Measurements from ENCODE around the gene ANKRD33. TPM values are rescaled to one million over a fixed set of nuclear protein-coding genes. Genes with fewer than 3 reads are reported as not detected.

Gene ANKRD33
- total RNA-seq, 1 experiment from 2014 or later: 0.81 TPM

- H3K4me1 Mint-ChIP-seq: peaks cover 5 to 6% of the 10 kb centered on the region in 2 experiments; a peak in 3 of 4 replicates
- no peaks in the 10 kb centered on the region for H3K79me2 ChIP-seq (ENCODE audit: insufficient read depth, low read length)
- H3K4me1 ChIP-seq (ENCODE audit: insufficient read depth, low read length): no peaks in the 10 kb centered on the region
- H3K27me3 ChIP-seq (ENCODE audit: insufficient read depth, low read length): no peaks in the 10 kb centered on the region
- H3K18ac ChIP-seq (ENCODE audit: insufficient read length, low read depth, low read length): no peak overlapping the region
- no peak overlapping the region for H3K14ac ChIP-seq (ENCODE audit: insufficient read depth, low read length)
- no peak for DNase-seq
- H3K56ac ChIP-seq (ENCODE audit: insufficient read length, low read depth, low read length): no peak overlapping the region
- no peaks in the 10 kb centered on the region for H3K36me3 Mint-ChIP-seq (ENCODE audit: insufficient read depth in 1 of 3, low read depth in 3 of 3)
- H4K91ac ChIP-seq (ENCODE audit: insufficient read length, low read depth, low read length): no peak overlapping the region
- H3K4ac ChIP-seq (ENCODE audit: low read depth, low read length): no peak overlapping the region
- H4K8ac ChIP-seq (replicated peaks; ENCODE audit: insufficient read length, low read depth, low read length): no peak overlapping the region
- no peak overlapping the region for H2BK120ac ChIP-seq (ENCODE audit: low read depth, low read length, poor library complexity, severe bottlenecking)
- H2BK20ac ChIP-seq (ENCODE audit: low read depth, low read length, poor library complexity, severe bottlenecking): no peak overlapping the region
- H3K27ac Mint-ChIP-seq: no peak overlapping the region
- H2BK5ac ChIP-seq (ENCODE audit: insufficient read length, low read length): no peak overlapping the region
- H3K27ac ChIP-seq (ENCODE audit: insufficient read length, low read depth, low read length): no peak overlapping the region
- WGBS (ENCODE audit: extremely low coverage, insufficient read length, low lambda C conversion rate): no CpG with 5 or more reads among the region's 5 CpGs
- no peak overlapping the region for H3K9ac ChIP-seq (ENCODE audit: extremely low read depth, insufficient read length, low read length)
- no peak overlapping the region for H4K5ac ChIP-seq (ENCODE audit: insufficient read length, low read depth, low read length)
- no peak overlapping the region for H3K23ac ChIP-seq (ENCODE audit: insufficient read length, low read depth, low read length)
- no peak overlapping the region for H3K4me3 Mint-ChIP-seq
- no peaks in the 10 kb centered on the region for H3K23me2 ChIP-seq (ENCODE audit: insufficient read length, low read depth, low read length, poor library complexity, severe bottlenecking)
- TF ChIP-seq CTCF (conservative IDR thresholded peaks at IDR 0.05): no peak
- no peak overlapping the region for H2BK12ac ChIP-seq (ENCODE audit: insufficient read length, low read depth, low read length)
- H3K9me3 ChIP-seq (ENCODE audit: control insufficient read depth, low read depth, low read length): no peaks in the 10 kb centered on the region
- H4K20me1 ChIP-seq (ENCODE audit: control insufficient read depth, insufficient read depth, insufficient read length): no peaks in the 10 kb centered on the region
- H3K27me3 Mint-ChIP-seq (ENCODE audit: low read depth): peaks cover 16% of the 10 kb centered on the region
- H3K4me2 ChIP-seq (ENCODE audit: insufficient read depth, insufficient read length, low read length): no peak overlapping the region
- no peaks in the 10 kb centered on the region for H3K9me3 Mint-ChIP-seq
- no peaks in the 10 kb centered on the region for H3K79me1 ChIP-seq (ENCODE audit: insufficient read depth, low read depth, low read length, poor library complexity, severe bottlenecking)
- H2BK15ac ChIP-seq (ENCODE audit: low read depth, low read length): no peak overlapping the region
- H2AK5ac ChIP-seq (ENCODE audit: insufficient read length, low read length): no peak overlapping the region
- no peak overlapping the region for H2AFZ ChIP-seq (ENCODE audit: low read length)
- H3T11ph ChIP-seq (ENCODE audit: low read length): no peak overlapping the region
These were observed 44.5 kb downstream of the ANKRD33 start for GRCh38 chr12:51932218-51933076.

Measured in H9 (cell line).